GM23338 (cell line): ENCODE measurements around the gene VTCN1. TPM values are rescaled to one million over a fixed set of nuclear protein-coding genes. Genes with fewer than 3 reads are reported as not detected.

ENCODE experiments used
- ATAC-seq: fragments of 200-7000 bp; cut with Tn5 transposase; 3 replicates; pipeline ENCODE4 v1.9.1; 2020
- DNase-seq: peaks from one replicate; pipeline ENCODE4 v3.0.0-alpha.2; 2015; ENCODE audit warnings: low spot score
- H2AFZ ChIP-seq: fragments of 200-600 bp; sonication (generic); 2 replicates; pipeline ENCODE4 v1.8.0; 2016; ENCODE audit warnings: antibody characterized with exemption, mild to moderate bottlenecking, moderate library complexity
- H3F3A ChIP-seq: fragments of 200-600 bp; sonication (generic); replicated peaks from 2 replicates; pipeline ENCODE4 v1.8.0; 2017; ENCODE audit warnings: antibody characterized with exemption, mixed run types, low read depth
- H3K27ac ChIP-seq: fragments of 200-600 bp; sonication (generic); 2 replicates; pipeline ENCODE4 v1.6.1; 2016; ENCODE audit warnings: low read depth
- H3K27me3 ChIP-seq: fragments of 200-600 bp; sonication (generic); 2 replicates; pipeline ENCODE4 v1.8.0; 2016; ENCODE audit warnings: mild to moderate bottlenecking, mixed run types, moderate library complexity; ENCODE audit not compliant: insufficient read depth
- H3K36me3 ChIP-seq: fragments of 200-600 bp; sonication (generic); 2 replicates; pipeline ENCODE4 v1.8.0; 2016; ENCODE audit warnings: mild to moderate bottlenecking; ENCODE audit not compliant: insufficient read depth
- H3K4me1 ChIP-seq: fragments of 200-600 bp; sonication (generic); 2 replicates; pipeline ENCODE4 v1.8.0; 2016; ENCODE audit warnings: mild to moderate bottlenecking, moderate library complexity; ENCODE audit not compliant: insufficient read depth
- H3K4me2 ChIP-seq: fragments of 200-600 bp; sonication (generic); 2 replicates; pipeline ENCODE4 v1.7.1; 2017; ENCODE audit warnings: mixed run types
- H3K4me3 ChIP-seq: fragments of 200-600 bp; sonication (generic); 2 replicates; pipeline ENCODE4 v1.6.1; 2016; ENCODE audit warnings: mixed run types
- H3K79me2 ChIP-seq: fragments of 200-600 bp; sonication (generic); replicated peaks from 2 replicates; pipeline ENCODE4 v1.8.0; 2017; ENCODE audit warnings: mild to moderate bottlenecking; ENCODE audit not compliant: insufficient read depth
- H3K9me2 ChIP-seq: fragments of 200-600 bp; sonication (generic); 2 replicates; pipeline ENCODE4 v1.8.0; 2017; ENCODE audit not compliant: insufficient read depth
- H4K20me1 ChIP-seq: fragments of 200-600 bp; sonication (generic); replicated peaks from 2 replicates; pipeline ENCODE4 v1.8.0; 2017; ENCODE audit warnings: mild to moderate bottlenecking; ENCODE audit not compliant: insufficient read depth
- H3K27ac Mint-ChIP-seq: 2 replicates; pipeline ENCODE4 v1.8.0; 2020; ENCODE audit warnings: inconsistent platforms, mild to moderate bottlenecking, moderate library complexity, mixed read lengths
- H3K27me3 Mint-ChIP-seq: 3 replicates; pipeline ENCODE4 v1.8.0; 2022; ENCODE audit warnings: low read depth, mild to moderate bottlenecking, moderate library complexity, mixed read lengths, inconsistent platforms; ENCODE audit not compliant: insufficient read depth, poor library complexity
- H3K36me3 Mint-ChIP-seq: 3 replicates; pipeline ENCODE4 v1.8.0; 2021; ENCODE audit warnings: low read depth, mild to moderate bottlenecking, inconsistent platforms, moderate library complexity, mixed read lengths
- H3K4me1 Mint-ChIP-seq: 3 replicates; pipeline ENCODE4 v1.8.0; 2020; ENCODE audit warnings: mild to moderate bottlenecking, inconsistent platforms, mixed read lengths
- H3K4me3 Mint-ChIP-seq: 3 replicates; pipeline ENCODE4 v1.8.0; 2021; ENCODE audit warnings: moderate library complexity, mild to moderate bottlenecking, inconsistent platforms, mixed read lengths
- H3K9me3 Mint-ChIP-seq: 3 replicates; pipeline ENCODE4 v1.8.0; 2020; ENCODE audit warnings: moderate library complexity, mild to moderate bottlenecking, inconsistent platforms, mixed read lengths
- CREB1 ChIP-seq: fragments of 250-450 bp; sonication (Bioruptor Pico); IDR thresholded peaks from 2 replicates; pipeline ENCODE4 v1.5.0; 2020; ENCODE audit warnings: low read depth, mild to moderate bottlenecking, moderate library complexity
- CTCF ChIP-seq, 2 experiments: fragments of 200-600 bp in 1 of 2; sonication (generic) in 1 of 2; conservative IDR thresholded peaks; 2 replicates each; pipeline versions ENCODE4 v1.5.1 to v1.6.1; 2016 to 2017; ENCODE audit warnings: antibody characterized with exemption in 2 of 2, low read depth in 2 of 2, mild to moderate bottlenecking in 2 of 2, moderate library complexity in 1 of 2
- ETS1 ChIP-seq: IDR thresholded peaks from 2 replicates; pipeline ENCODE4 v1.6.1; 2016; ENCODE audit warnings: antibody characterized with exemption
- EZH2 ChIP-seq: fragments of 200-600 bp; sonication (generic); IDR thresholded peaks from one replicate; pipeline ENCODE4 v1.8.0; 2017; ENCODE audit warnings: antibody characterized with exemption, mild to moderate bottlenecking, low read depth; ENCODE audit not compliant: unreplicated experiment
- EZH2phosphoT487 ChIP-seq: fragments of 200-600 bp; sonication (generic); IDR thresholded peaks from one replicate; pipeline ENCODE4 v1.8.1; 2018; ENCODE audit warnings: antibody characterized with exemption; ENCODE audit not compliant: unreplicated experiment
- JUNB ChIP-seq: IDR thresholded peaks from one replicate; pipeline ENCODE4 v1.6.1; 2016; ENCODE audit warnings: antibody characterized with exemption; ENCODE audit not compliant: unreplicated experiment
- NANOG ChIP-seq: IDR thresholded peaks from 2 replicates; pipeline ENCODE4 v1.6.1; 2016; ENCODE audit warnings: antibody characterized with exemption, borderline replicate concordance
- POLR2AphosphoS5 ChIP-seq: IDR thresholded peaks from 2 replicates; pipeline ENCODE4 v1.6.1; 2016; ENCODE audit warnings: antibody characterized with exemption, low read depth
- REST ChIP-seq: IDR thresholded peaks from one replicate; pipeline ENCODE4 v1.6.1; 2018; ENCODE audit warnings: antibody characterized with exemption; ENCODE audit not compliant: unreplicated experiment
- STAT1 ChIP-seq: IDR thresholded peaks from one replicate; pipeline ENCODE4 v1.6.1; 2016; ENCODE audit warnings: antibody characterized with exemption; ENCODE audit not compliant: unreplicated experiment
- ZNF114 ChIP-seq: fragments of 250-450 bp; sonication (Bioruptor Pico); IDR thresholded peaks from 2 replicates; pipeline ENCODE4 v1.5.0; 2020; ENCODE audit warnings: mild to moderate bottlenecking, moderate library complexity
- ZNF331 ChIP-seq: fragments of 250-450 bp; sonication (Bioruptor Pico); IDR thresholded peaks from 2 replicates; pipeline ENCODE4 v1.5.0; 2020; ENCODE audit warnings: low read depth, mild to moderate bottlenecking, moderate library complexity
- ZNF462 ChIP-seq: fragments of 250-450 bp; sonication (Bioruptor Pico); IDR thresholded peaks from 2 replicates; pipeline ENCODE4 v1.5.0; 2020; ENCODE audit warnings: mild to moderate bottlenecking, moderate library complexity
- polyA plus RNA-seq: library from polyadenylated mRNA; unstranded; fragments of >200 nt; fragmentation: Nextera tagmentation; extraction: Ambion mirVana; gene quantifications from 2 replicates; pipeline ENCODE4 v1.2.1, GENCODE V29; 2016
- total RNA-seq: library from RNA; depleted of rRNA; stranded (reverse); fragments of >200 nt; shearing (Covaris generic); gene quantifications from 2 replicates; pipeline ENCODE4 v1.2.3, GENCODE V29; 2014

Gene VTCN1
- total and polyA plus RNA-seq, 2 experiments from 2014 or later: not detected

- Mint-ChIP-seq H3K27ac (peak overlapping the region; percentile 47; the same call in 1 of the 2 replicates), H3K9me3 (no peaks in the 10 kb centered on the region), H3K36me3 (no peaks in the 10 kb centered on the region), H3K4me3 (no peak overlapping the region), H3K4me1 (peaks cover 33% of the 10 kb centered on the region), H3K27me3 (peaks cover 5% of the 10 kb centered on the region)
- H2AFZ ChIP-seq: peak overlapping the region; percentile 79
- TF ChIP-seq CTCF (conservative IDR thresholded peaks at IDR 0.05; ENCODE audit: low read depth in 2 of 2) (no peak), CREB1 (CRISPR knock-in tag) (no peak), STAT1 (no peak), ZNF114 (CRISPR knock-in tag) (no peak), ETS1 (no peak), EZH2phosphoT487 (no peak), REST (no peak), EZH2 (no peak), ZNF331 (CRISPR knock-in tag) (no peak), POLR2AphosphoS5 (no peak), NANOG (no peak), JUNB (no peak), ZNF462 (CRISPR knock-in tag) (no peak)
- H3K4me3 ChIP-seq: no peak overlapping the region
- peaks cover 31% of the 10 kb centered on the region for H3K4me1 ChIP-seq
- no peak overlapping the region for H3K27ac ChIP-seq
- no peaks in the 10 kb centered on the region for H3K27me3 ChIP-seq
- no peaks in the 10 kb centered on the region for H3K79me2 ChIP-seq
- H4K20me1 ChIP-seq: no peaks in the 10 kb centered on the region
- peak overlapping the region; percentile 52; the same call in 1 of the 2 replicates for H3K4me2 ChIP-seq
- no peaks in the 10 kb centered on the region for H3K36me3 ChIP-seq
- DNase-seq: no peak
- peaks cover 6% of the 10 kb centered on the region; the same call in 1 of the 2 replicates for H3K9me2 ChIP-seq
- no peaks in the 10 kb centered on the region for H3F3A ChIP-seq
- ATAC-seq: no peak
Measured at GRCh38 chr1:117137281-117137855, 73.4 kb downstream of the VTCN1 start.
